CD4-positive, alpha-beta T cell (primary cell): ENCODE measurements around the gene RAD51B. TPM values are rescaled to one million over a fixed set of nuclear protein-coding genes. Genes with fewer than 3 reads are reported as not detected.

Experiments
- ATAC-seq: fragments of 200-7000 bp; cut with Tn5 transposase; one replicate; pipeline ENCODE4 v1.10.0; 2022; ENCODE audit warnings: mild to moderate bottlenecking; ENCODE audit not compliant: poor library complexity
- CTCF ChIA-PET: fragments of 350-600 bp; sonication (Branson Sonifier 250); formaldehyde crosslinking; loops from one replicate; lab custom pipeline; 2021; ENCODE audit warnings: antibody characterized with exemption, inconsistent platforms; lab: Charles Lee
- POLR2A ChIA-PET: fragments of 350-600 bp; sonication (Branson Sonifier 250); formaldehyde crosslinking; loops from one replicate; lab custom pipeline; 2021; ENCODE audit warnings: antibody characterized with exemption, inconsistent platforms; lab: Charles Lee
- DNase-seq, 14 experiments: peaks; one replicate each; pipeline ENCODE4 v3.0.0-alpha.2; 2013 to 2020; ENCODE audit warnings: mixed read lengths in 2 of 14
- H3K27ac ChIP-seq, 2 donors: one replicate each; pipeline versions ENCODE4 v1.5.1 to v1.7.0; 2013; ENCODE audit warnings: low read length in 2 of 2, low read depth in 1 of 2, mild to moderate bottlenecking in 1 of 2
- H3K27me3 ChIP-seq, 2 experiments: 1 replicate in 1 of 2; 2 replicates in 1 of 2; pipeline versions ENCODE4 v1.6.1 to v1.7.0; 2013; ENCODE audit warnings: low read length in 2 of 2, control low read depth in 1 of 2, mild to moderate bottlenecking in 1 of 2, moderate library complexity in 1 of 2; ENCODE audit not compliant: insufficient read depth in 2 of 2, control insufficient read depth in 1 of 2
- H3K36me3 ChIP-seq: one replicate; pipeline ENCODE4 v1.6.1; 2013; ENCODE audit warnings: low read length, control low read depth; ENCODE audit not compliant: insufficient read depth
- H3K4me1 ChIP-seq: one replicate; pipeline ENCODE4 v1.6.1; 2013; ENCODE audit warnings: low read length, control low read depth; ENCODE audit not compliant: insufficient read depth
- H3K4me3 ChIP-seq: one replicate; pipeline ENCODE4 v1.5.1; 2013; ENCODE audit warnings: mild to moderate bottlenecking, low read length, moderate library complexity
- H3K9me3 ChIP-seq, 2 experiments: 1 replicate in 1 of 2; 2 replicates in 1 of 2; pipeline versions ENCODE4 v1.6.1 to v1.7.0; 2013; ENCODE audit warnings: low read length in 2 of 2, mild to moderate bottlenecking in 2 of 2, control low read depth in 1 of 2, moderate library complexity in 1 of 2; ENCODE audit not compliant: control insufficient read depth in 1 of 2, insufficient read depth in 1 of 2
- H3K27ac Mint-ChIP-seq: one replicate; pipeline ENCODE4 v1.8.0; 2020; ENCODE audit warnings: mixed read lengths
- H3K27me3 Mint-ChIP-seq: one replicate; pipeline ENCODE4 v1.8.0; 2021; ENCODE audit warnings: mixed read lengths
- H3K36me3 Mint-ChIP-seq: one replicate; pipeline ENCODE4 v1.8.0; 2021; ENCODE audit warnings: low read depth, mixed read lengths
- H3K4me1 Mint-ChIP-seq: one replicate; pipeline ENCODE4 v1.8.0; 2021; ENCODE audit warnings: low read depth, mixed read lengths
- H3K4me3 Mint-ChIP-seq: one replicate; pipeline ENCODE4 v1.8.0; 2020; ENCODE audit warnings: mild to moderate bottlenecking, mixed read lengths
- H3K9me3 Mint-ChIP-seq: one replicate; pipeline ENCODE4 v1.8.0; 2020; ENCODE audit warnings: mixed read lengths
- CTCF ChIP-seq: fragments of 200-600 bp; IDR thresholded peaks from one replicate; pipeline ENCODE4 v1.8.0; 2022; ENCODE audit warnings: antibody characterized with exemption, mild to moderate bottlenecking
- intact Hi-C, 2 experiments: fragments of 100-400 bp; cut with DNase I in 1 of 2; cut with micrococcal nuclease in 1 of 2; formaldehyde crosslinking; loops; one replicate each; pipeline versions ENCODE4 v1.15.1 to v1.9.0; 2023 to 2025; cut with DNase I, micrococcal nuclease
- total RNA-seq, 174 experiments: library from RNA in 2 of 174; stranded (reverse) in 2 of 174; gene quantifications; one replicate each; pipeline ENCODE4 v1.2.3 and lab custom pipeline; 2021 to 2026

Gene RAD51B
- total RNA-seq, 2 experiments from 2014 or later = 18.4 to 20.0 TPM

- Histone ChIP-seq H3K36me3 (no peaks in the 10 kb centered on the region), H3K4me1 (no peaks in the 10 kb centered on the region), H3K4me3 (no peak overlapping the region), H3K9me3 (no peaks in the 10 kb centered on the region), H3K27ac (no peak overlapping the region), H3K27me3 (no peaks in the 10 kb centered on the region)
- ChIA-PET POLR2A (no interaction called here), CTCF (no interaction called here)
- Mint-ChIP-seq H3K4me1 (no peaks in the 10 kb centered on the region), H3K4me3 (no peak overlapping the region), H3K27me3 (no peaks in the 10 kb centered on the region), H3K9me3 (no peaks in the 10 kb centered on the region), H3K36me3 (no peaks in the 10 kb centered on the region), H3K27ac (no peak overlapping the region)
- DNase-seq = no peak
- no peak for TF ChIP-seq CTCF
- ATAC-seq = no peak
- intact Hi-C loops = loop anchor here in 1 of 2 experiments (5.0 kb wide), 1 partner anchor 307 kb away; no protein-coding TSS in a partner anchor
Observed at GRCh38 chr14:67940486-67941455, 121.2 kb downstream of the RAD51B start.

- Histone ChIP-seq H3K27me3 (no peaks in the 10 kb centered on the region), H3K4me1 (no peaks in the 10 kb centered on the region), H3K4me3 (no peak overlapping the region), H3K27ac (no peak overlapping the region), H3K36me3 (no peaks in the 10 kb centered on the region), H3K9me3 (no peaks in the 10 kb centered on the region)
- Mint-ChIP-seq H3K27me3 (no peaks in the 10 kb centered on the region), H3K4me1 (no peaks in the 10 kb centered on the region), H3K9me3 (no peaks in the 10 kb centered on the region), H3K36me3 (no peaks in the 10 kb centered on the region), H3K27ac (no peak overlapping the region), H3K4me3 (no peak overlapping the region)
- ATAC-seq (no peak), DNase-seq (no peak)
- TF ChIP-seq CTCF = no peak
- intact Hi-C loops = loop anchor here in 1 of 2 experiments (5.0 kb wide), 1 partner anchor 306 kb away; no protein-coding TSS in a partner anchor
- POLR2A ChIA-PET = interaction anchor here (1.0 kb wide), 1 partner anchor 22 kb away, joined by 4 read pairs; no protein-coding TSS in a partner anchor
- CTCF ChIA-PET = no interaction called here
Observed at GRCh38 chr14:67941456-67942018, 122.0 kb downstream of the RAD51B start.

- no peak overlapping the region for H3K4me3 Mint-ChIP-seq
- POLR2A ChIA-PET = interaction anchor here (1.0 kb wide), 1 partner anchor 21 kb away, joined by 4 read pairs; no protein-coding TSS in a partner anchor
Observed at GRCh38 chr14:67942080-67942710, 122.6 kb downstream of the RAD51B start.

More at GRCh38 chr14:67942080-67942710, 122.6 kb downstream of the RAD51B start:
- CTCF ChIA-PET = no interaction called here
- Mint-ChIP-seq H3K27ac (no peak overlapping the region), H3K27me3 (no peaks in the 10 kb centered on the region), H3K9me3 (no peaks in the 10 kb centered on the region), H3K36me3 (no peaks in the 10 kb centered on the region), H3K4me1 (no peaks in the 10 kb centered on the region)
- H3K36me3 ChIP-seq = no peaks in the 10 kb centered on the region
- H3K27ac ChIP-seq = no peak overlapping the region
- intact Hi-C loops = loop anchor here in 1 of 2 experiments (5.0 kb wide), 1 partner anchor 305 kb away; no protein-coding TSS in a partner anchor
- no peak for ATAC-seq
- no peak for DNase-seq
- no peaks in the 10 kb centered on the region for H3K27me3 ChIP-seq
- no peak for TF ChIP-seq CTCF
- no peak overlapping the region for H3K4me3 ChIP-seq
- no peaks in the 10 kb centered on the region for H3K9me3 ChIP-seq
- no peaks in the 10 kb centered on the region for H3K4me1 ChIP-seq
